ENCODE data around the gene CFDP1.

- no peak for TF ChIP-seq MAX (IDR thresholded peaks at IDR 0.05; ENCODE audit: low read depth, low read length)
- no peak for TF ChIP-seq MYC (IDR thresholded peaks at IDR 0.05; ENCODE audit: low read depth, low read length)
These were observed 169.3 kb downstream of the CFDP1 start for GRCh38 chr16:75263963-75264445.
